ENCODE data around the gene KIAA0825. TPM values are rescaled to one million over a fixed set of nuclear protein-coding genes. Genes with fewer than 3 reads are reported as not detected.

The KIAA0825 gene
- total RNA-seq, 1 donor from 2014 or later, result 0.26 TPM

- Histone ChIP-seq H3K4me3 (ENCODE audit: low read depth, low read length) (no peak overlapping the region), H3K27me3 (ENCODE audit: control insufficient read depth, insufficient read depth, low read length) (no peaks in the 10 kb centered on the region), H3K36me3 (ENCODE audit: control insufficient read depth, insufficient read depth, low read length) (no peaks in the 10 kb centered on the region)
- FAIRE-seq (no peak), DNase-seq (ENCODE audit: low read depth) (peak; percentile 85)
- TF ChIP-seq, protein P1, sequence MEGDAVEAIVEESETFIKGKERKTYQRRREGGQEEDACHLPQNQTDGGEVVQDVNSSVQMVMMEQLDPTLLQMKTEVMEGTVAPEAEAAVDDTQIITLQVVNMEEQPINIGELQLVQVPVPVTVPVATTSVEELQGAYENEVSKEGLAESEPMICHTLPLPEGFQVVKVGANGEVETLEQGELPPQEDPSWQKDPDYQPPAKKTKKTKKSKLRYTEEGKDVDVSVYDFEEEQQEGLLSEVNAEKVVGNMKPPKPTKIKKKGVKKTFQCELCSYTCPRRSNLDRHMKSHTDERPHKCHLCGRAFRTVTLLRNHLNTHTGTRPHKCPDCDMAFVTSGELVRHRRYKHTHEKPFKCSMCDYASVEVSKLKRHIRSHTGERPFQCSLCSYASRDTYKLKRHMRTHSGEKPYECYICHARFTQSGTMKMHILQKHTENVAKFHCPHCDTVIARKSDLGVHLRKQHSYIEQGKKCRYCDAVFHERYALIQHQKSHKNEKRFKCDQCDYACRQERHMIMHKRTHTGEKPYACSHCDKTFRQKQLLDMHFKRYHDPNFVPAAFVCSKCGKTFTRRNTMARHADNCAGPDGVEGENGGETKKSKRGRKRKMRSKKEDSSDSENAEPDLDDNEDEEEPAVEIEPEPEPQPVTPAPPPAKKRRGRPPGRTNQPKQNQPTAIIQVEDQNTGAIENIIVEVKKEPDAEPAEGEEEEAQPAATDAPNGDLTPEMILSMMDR (IDR thresholded peaks at IDR 0.05; ENCODE audit: insufficient read depth, low read length, severe bottlenecking), result no peak
These were observed 377.3 kb downstream of the KIAA0825 start for GRCh38 chr5:94240993-94241651.

- FAIRE-seq (no peak), DNase-seq (ENCODE audit: low read depth) (no peak)
- Histone ChIP-seq H3K36me3 (ENCODE audit: control insufficient read depth, insufficient read depth, low read length) (no peaks in the 10 kb centered on the region), H3K27me3 (ENCODE audit: control insufficient read depth, insufficient read depth, low read length) (no peaks in the 10 kb centered on the region), H3K4me3 (ENCODE audit: low read depth, low read length) (no peak overlapping the region)
- TF ChIP-seq, protein P1 (IDR thresholded peaks at IDR 0.05; ENCODE audit: insufficient read depth, low read length, severe bottlenecking), result no peak
These were observed 377.8 kb downstream of the KIAA0825 start for GRCh38 chr5:94240596-94240992.

DNA sequence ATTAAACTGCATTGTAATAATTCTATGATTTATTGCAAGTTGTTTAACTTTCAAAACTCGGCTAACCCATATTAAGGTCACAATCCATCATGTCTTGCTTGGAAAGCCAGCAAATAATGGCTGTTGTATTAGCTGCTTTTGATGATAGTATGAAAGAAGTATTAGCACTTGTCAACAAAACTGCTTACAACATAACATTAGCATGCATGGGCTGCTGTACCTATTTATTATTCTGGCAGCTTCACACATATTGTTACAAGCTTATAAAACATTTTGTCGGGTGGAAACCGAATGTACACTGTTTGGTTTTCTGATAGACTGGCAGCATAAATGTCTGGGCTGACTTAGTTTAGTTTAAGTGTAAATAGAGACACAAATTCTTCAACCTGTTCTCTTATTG is 378.3 kb downstream of the KIAA0825 start:
- FAIRE-seq (no peak), DNase-seq (ENCODE audit: low read depth) (no peak)
- Histone ChIP-seq H3K4me3 (ENCODE audit: low read depth, low read length) (no peak overlapping the region), H3K27me3 (ENCODE audit: control insufficient read depth, insufficient read depth, low read length) (no peaks in the 10 kb centered on the region), H3K36me3 (ENCODE audit: control insufficient read depth, insufficient read depth, low read length) (no peaks in the 10 kb centered on the region)
- TF ChIP-seq, protein P1 (IDR thresholded peaks at IDR 0.05; ENCODE audit: insufficient read depth, low read length, severe bottlenecking), result no peak

DNA sequence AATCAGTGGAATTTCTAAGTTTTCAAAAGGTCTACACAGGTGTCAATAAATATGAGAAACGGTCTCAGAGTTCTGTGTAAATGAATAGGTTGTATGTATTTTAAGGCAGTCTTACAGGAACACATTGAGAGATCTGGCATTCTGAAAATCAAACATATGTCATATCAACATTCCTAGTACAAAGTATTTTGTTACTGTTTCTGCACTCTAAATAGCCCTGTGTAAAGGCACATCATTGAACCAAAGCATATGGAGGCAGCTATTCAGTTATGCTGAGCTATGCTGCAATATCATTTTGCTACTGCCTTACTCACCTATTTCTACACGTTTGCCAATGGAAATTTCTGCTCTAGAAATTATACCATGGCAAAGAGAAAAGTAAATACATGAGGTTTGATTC is 379.1 kb downstream of the KIAA0825 start:
- FAIRE-seq, result no peak
- H3K36me3 ChIP-seq (ENCODE audit: control insufficient read depth, insufficient read depth, low read length), result no peaks in the 10 kb centered on the region
- no peak overlapping the region for H3K4me3 ChIP-seq (ENCODE audit: low read depth, low read length)
- TF ChIP-seq, protein P1 (IDR thresholded peaks at IDR 0.05; ENCODE audit: insufficient read depth, low read length, severe bottlenecking), result no peak
- H3K27me3 ChIP-seq (ENCODE audit: control insufficient read depth, insufficient read depth, low read length), result no peaks in the 10 kb centered on the region
- no peak for DNase-seq (ENCODE audit: low read depth)

GRCh38 chr5:94234987-94235386 is 383.4 kb downstream of the KIAA0825 start:
- FAIRE-seq (no peak), DNase-seq (ENCODE audit: low read depth) (no peak)
- no peak overlapping the region for H3K4me3 ChIP-seq (ENCODE audit: low read depth, low read length)
- TF ChIP-seq, protein P1 (IDR thresholded peaks at IDR 0.05; ENCODE audit: insufficient read depth, low read length, severe bottlenecking), result no peak
- no peaks in the 10 kb centered on the region for H3K27me3 ChIP-seq (ENCODE audit: control insufficient read depth, insufficient read depth, low read length)
- H3K36me3 ChIP-seq (ENCODE audit: control insufficient read depth, insufficient read depth, low read length), result no peaks in the 10 kb centered on the region

DNA sequence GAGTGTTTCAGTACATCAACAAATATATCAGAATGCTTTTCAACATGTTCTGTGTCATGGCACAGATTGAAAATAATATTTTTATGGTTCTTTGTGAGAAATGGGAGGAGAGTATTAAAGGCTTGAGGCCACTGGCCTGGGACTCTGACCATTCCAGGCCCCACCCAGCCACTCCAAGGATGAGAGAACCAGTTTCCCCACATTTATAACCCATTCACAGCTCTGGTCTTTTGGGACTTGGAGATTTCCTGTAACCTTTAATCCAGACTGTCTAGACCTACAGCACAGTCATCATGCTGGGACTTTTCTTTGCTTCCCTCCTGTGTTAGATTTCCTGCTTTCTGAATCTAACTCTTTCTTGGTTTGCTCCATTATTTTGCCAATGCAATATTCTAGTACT is 389.6 kb downstream of the KIAA0825 start:
- no peak overlapping the region for H3K4me3 ChIP-seq (ENCODE audit: low read depth, low read length)
- FAIRE-seq (no peak), DNase-seq (ENCODE audit: low read depth) (peak; percentile 69)
- TF ChIP-seq, protein P1 (IDR thresholded peaks at IDR 0.05; ENCODE audit: insufficient read depth, low read length, severe bottlenecking), result no peak
- no peaks in the 10 kb centered on the region for H3K27me3 ChIP-seq (ENCODE audit: control insufficient read depth, insufficient read depth, low read length)
- no peaks in the 10 kb centered on the region for H3K36me3 ChIP-seq (ENCODE audit: control insufficient read depth, insufficient read depth, low read length)

Data from bronchial epithelial cell (primary cell).